HEK293 (cell line): ENCODE results near the gene COMMD2.

ENCODE experiments used
- CTCF ChIA-PET: fragments of 350-600 bp; formaldehyde crosslinking; extraction: SDS; loops from one replicate; lab custom pipeline; 2021; ENCODE audit warnings: antibody characterized with exemption; lab: Yijun Ruan, JAX
- POLR2A ChIA-PET: fragments of 300-600 bp; formaldehyde crosslinking; extraction: SDS; loops from one replicate; lab custom pipeline; 2020; ENCODE audit warnings: antibody characterized with exemption, inconsistent platforms; lab: Yijun Ruan, JAX
- H3K27ac ChIP-seq: fragments of 200-500 bp; sonication (Bioruptor generic); 2 replicates; pipeline ENCODE4 v1.5.1; 2014; ENCODE audit warnings: low read depth, low read length, control low read depth, inconsistent platforms; ENCODE audit errors: extremely low read depth
- H3K36me3 ChIP-seq, 2 experiments: fragments of 200-500 bp in 1 of 2; sonication (Bioruptor generic) in 1 of 2; 1 replicate in 1 of 2; 2 replicates in 1 of 2; pipeline ENCODE4 v1.5.1; 2014 to 2017; ENCODE audit warnings: inconsistent platforms in 2 of 2, low read length in 2 of 2; ENCODE audit not compliant: control insufficient read depth in 2 of 2, insufficient read depth in 1 of 2
- H3K4me1 ChIP-seq: fragments of 200-500 bp; sonication (Bioruptor generic); 2 replicates; pipeline ENCODE4 v1.5.1; 2014; ENCODE audit warnings: mild to moderate bottlenecking, low read length, inconsistent platforms; ENCODE audit not compliant: control insufficient read depth, insufficient read depth
- H3K4me3 ChIP-seq: 2 replicates; pipeline ENCODE4 v1.5.1; 2011; ENCODE audit warnings: low read depth, mild to moderate bottlenecking, control low read depth, low read length, moderate library complexity
- H3K9me3 ChIP-seq: fragments of 200-500 bp; sonication (Bioruptor generic); 2 replicates; pipeline ENCODE4 v1.5.1; 2014; ENCODE audit warnings: low read depth, low read length, inconsistent platforms; ENCODE audit not compliant: control insufficient read depth, insufficient read depth
- KLF10 ChIP-seq: fragments of 450-650 bp; IDR thresholded peaks from 2 replicates; pipeline ENCODE4 v1.5.1; 2018; ENCODE audit warnings: missing biosample characterization, mild to moderate bottlenecking, missing genetic modification characterization
- OVOL3 ChIP-seq: fragments of 450-650 bp; formaldehyde crosslinking; IDR thresholded peaks from 2 replicates; pipeline ENCODE4 v1.5.1; 2016; ENCODE audit warnings: missing biosample characterization, missing genetic modification characterization
- SALL2 ChIP-seq: fragments of 450-650 bp; formaldehyde crosslinking; IDR thresholded peaks from 2 replicates; pipeline ENCODE4 v1.5.0; 2017; ENCODE audit warnings: missing biosample characterization, mild to moderate bottlenecking, missing genetic modification characterization, borderline replicate concordance
- SP3 ChIP-seq: fragments of 450-650 bp; formaldehyde crosslinking; IDR thresholded peaks from 2 replicates; pipeline ENCODE4 v1.5.1; 2016; ENCODE audit warnings: missing biosample characterization, missing genetic modification characterization
- ZNF175 ChIP-seq: fragments of 450-650 bp; formaldehyde crosslinking; IDR thresholded peaks from 2 replicates; pipeline ENCODE4 v1.5.1; 2016; ENCODE audit warnings: missing biosample characterization, missing genetic modification characterization
- ZNF2 ChIP-seq: fragments of 450-650 bp; formaldehyde crosslinking; IDR thresholded peaks from 2 replicates; pipeline ENCODE4 v1.5.1; 2016; ENCODE audit warnings: missing biosample characterization, missing genetic modification characterization
- ZNF202 ChIP-seq: fragments of 450-650 bp; formaldehyde crosslinking; IDR thresholded peaks from 2 replicates; pipeline ENCODE4 v1.5.1; 2016; ENCODE audit warnings: missing biosample characterization, missing genetic modification characterization, borderline replicate concordance
- ZNF221 ChIP-seq: fragments of 450-650 bp; formaldehyde crosslinking; IDR thresholded peaks from 2 replicates; pipeline ENCODE4 v1.5.1; 2017; ENCODE audit warnings: missing biosample characterization, missing genetic modification characterization, borderline replicate concordance
- ZNF23 ChIP-seq: fragments of 450-650 bp; formaldehyde crosslinking; IDR thresholded peaks from 2 replicates; pipeline ENCODE4 v1.5.1; 2016; ENCODE audit warnings: missing biosample characterization, missing genetic modification characterization, borderline replicate concordance
- ZNF302 ChIP-seq: fragments of 450-650 bp; formaldehyde crosslinking; IDR thresholded peaks from 2 replicates; pipeline ENCODE4 v1.5.1; 2016; ENCODE audit warnings: missing biosample characterization, missing genetic modification characterization, low read depth
- ZNF341 ChIP-seq: fragments of 450-650 bp; formaldehyde crosslinking; IDR thresholded peaks from 2 replicates; pipeline ENCODE4; 2016; ENCODE audit warnings: low read depth, missing biosample characterization, missing genetic modification characterization
- ZNF366 ChIP-seq: fragments of 450-650 bp; formaldehyde crosslinking; conservative IDR thresholded peaks from 2 replicates; pipeline ENCODE4 v1.5.1; 2016; ENCODE audit warnings: missing biosample characterization, missing genetic modification characterization
- ZNF391 ChIP-seq: fragments of 450-650 bp; formaldehyde crosslinking; IDR thresholded peaks from 2 replicates; pipeline ENCODE4 v1.5.1; 2016; ENCODE audit warnings: low read depth, missing biosample characterization, missing genetic modification characterization, borderline replicate concordance
- ZNF416 ChIP-seq: fragments of 450-650 bp; formaldehyde crosslinking; IDR thresholded peaks from 2 replicates; pipeline ENCODE4 v1.5.1; 2016; ENCODE audit warnings: missing biosample characterization, missing genetic modification characterization
- ZNF501 ChIP-seq: fragments of 450-650 bp; formaldehyde crosslinking; IDR thresholded peaks from 2 replicates; pipeline ENCODE4 v1.5.1; 2016; ENCODE audit warnings: missing biosample characterization, missing genetic modification characterization
- ZNF521 ChIP-seq: fragments of 450-650 bp; formaldehyde crosslinking; IDR thresholded peaks from 2 replicates; pipeline ENCODE4 v1.5.1; 2017; ENCODE audit warnings: missing biosample characterization, mild to moderate bottlenecking, missing genetic modification characterization
- ZNF529 ChIP-seq: fragments of 450-650 bp; formaldehyde crosslinking; IDR thresholded peaks from 2 replicates; pipeline ENCODE4 v1.5.1; 2017; ENCODE audit warnings: missing genetic modification characterization, missing biosample characterization; ENCODE audit not compliant: insufficient replicate concordance
- ZNF549 ChIP-seq: fragments of 450-650 bp; IDR thresholded peaks from 2 replicates; pipeline ENCODE4 v1.5.1; 2018; ENCODE audit warnings: missing biosample characterization, missing genetic modification characterization, mild to moderate bottlenecking, inconsistent platforms, moderate library complexity
- ZNF792 ChIP-seq: fragments of 450-650 bp; formaldehyde crosslinking; IDR thresholded peaks from 2 replicates; pipeline ENCODE4 v1.5.1; 2016; ENCODE audit warnings: missing biosample characterization, missing genetic modification characterization
- ZSCAN23 ChIP-seq: fragments of 450-650 bp; formaldehyde crosslinking; IDR thresholded peaks from 2 replicates; pipeline ENCODE4 v1.5.1; 2016; ENCODE audit warnings: missing biosample characterization, missing genetic modification characterization
- TF ChIP-seq, protein P1 (sequence below): fragments of 450-650 bp; formaldehyde crosslinking; IDR thresholded peaks from 2 replicates; pipeline ENCODE4 v1.5.1; 2017; ENCODE audit warnings: missing biosample characterization, missing genetic modification characterization
- TF ChIP-seq, protein P2 (sequence below): fragments of 450-650 bp; formaldehyde crosslinking; IDR thresholded peaks from 2 replicates; pipeline ENCODE4 v1.5.1; 2016; ENCODE audit warnings: missing biosample characterization, missing genetic modification characterization
- TF ChIP-seq, protein P3 (sequence below): fragments of 450-650 bp; formaldehyde crosslinking; IDR thresholded peaks from 2 replicates; pipeline ENCODE4 v1.5.1; 2016; ENCODE audit warnings: missing biosample characterization, missing genetic modification characterization

Gene COMMD2

DNA sequence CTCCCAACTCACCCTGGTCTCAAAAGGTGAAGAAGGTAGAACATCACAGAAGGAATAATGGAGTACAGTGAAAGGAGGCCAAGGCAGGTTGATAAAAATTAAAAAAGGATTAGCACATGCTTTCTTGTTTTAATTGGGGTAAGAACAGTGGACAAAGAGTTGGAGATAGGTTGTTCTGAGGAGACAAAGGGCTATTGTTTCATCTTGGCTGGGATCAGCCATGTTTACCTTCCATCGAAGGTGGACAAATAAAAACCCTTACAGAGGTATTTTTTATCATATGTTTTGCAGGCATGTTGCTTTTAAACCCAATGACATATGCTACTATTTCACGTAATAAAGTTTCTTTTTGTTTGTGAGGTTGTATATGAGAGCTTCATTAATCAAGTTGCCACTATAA, 12.9 kb downstream of the COMMD2 start:
- H3K9me3 ChIP-seq = no peaks in the 10 kb centered on the region
- H3K36me3 ChIP-seq = peaks cover 9 to 47% of the 10 kb centered on the region in 2 experiments
- H3K27ac ChIP-seq = no peak overlapping the region
- H3K4me1 ChIP-seq = no peaks in the 10 kb centered on the region
- CTCF ChIA-PET = interaction anchor here (0.7 to 1.2 kb wide), 3 partner anchors 11 to 26 kb away, joined by 4 to 6 read pairs (median 4); no protein-coding TSS in a partner anchor
- no peak overlapping the region for H3K4me3 ChIP-seq
- POLR2A ChIA-PET = no interaction called here
- no peak for TF ChIP-seq ZNF302 (tag by site-specific recombination)
- TF ChIP-seq ZNF416 = no peak
- TF ChIP-seq, protein P1, sequence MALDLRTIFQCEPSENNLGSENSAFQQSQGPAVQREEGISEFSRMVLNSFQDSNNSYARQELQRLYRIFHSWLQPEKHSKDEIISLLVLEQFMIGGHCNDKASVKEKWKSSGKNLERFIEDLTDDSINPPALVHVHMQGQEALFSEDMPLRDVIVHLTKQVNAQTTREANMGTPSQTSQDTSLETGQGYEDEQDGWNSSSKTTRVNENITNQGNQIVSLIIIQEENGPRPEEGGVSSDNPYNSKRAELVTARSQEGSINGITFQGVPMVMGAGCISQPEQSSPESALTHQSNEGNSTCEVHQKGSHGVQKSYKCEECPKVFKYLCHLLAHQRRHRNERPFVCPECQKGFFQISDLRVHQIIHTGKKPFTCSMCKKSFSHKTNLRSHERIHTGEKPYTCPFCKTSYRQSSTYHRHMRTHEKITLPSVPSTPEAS (tag by site-specific recombination) = no peak
- TF ChIP-seq ZNF529 (tag by site-specific recombination) = no peak
- TF ChIP-seq ZNF521 (tag by site-specific recombination) = no peak
- TF ChIP-seq KLF10 (tag by site-specific recombination) = no peak
- TF ChIP-seq, protein P2, sequence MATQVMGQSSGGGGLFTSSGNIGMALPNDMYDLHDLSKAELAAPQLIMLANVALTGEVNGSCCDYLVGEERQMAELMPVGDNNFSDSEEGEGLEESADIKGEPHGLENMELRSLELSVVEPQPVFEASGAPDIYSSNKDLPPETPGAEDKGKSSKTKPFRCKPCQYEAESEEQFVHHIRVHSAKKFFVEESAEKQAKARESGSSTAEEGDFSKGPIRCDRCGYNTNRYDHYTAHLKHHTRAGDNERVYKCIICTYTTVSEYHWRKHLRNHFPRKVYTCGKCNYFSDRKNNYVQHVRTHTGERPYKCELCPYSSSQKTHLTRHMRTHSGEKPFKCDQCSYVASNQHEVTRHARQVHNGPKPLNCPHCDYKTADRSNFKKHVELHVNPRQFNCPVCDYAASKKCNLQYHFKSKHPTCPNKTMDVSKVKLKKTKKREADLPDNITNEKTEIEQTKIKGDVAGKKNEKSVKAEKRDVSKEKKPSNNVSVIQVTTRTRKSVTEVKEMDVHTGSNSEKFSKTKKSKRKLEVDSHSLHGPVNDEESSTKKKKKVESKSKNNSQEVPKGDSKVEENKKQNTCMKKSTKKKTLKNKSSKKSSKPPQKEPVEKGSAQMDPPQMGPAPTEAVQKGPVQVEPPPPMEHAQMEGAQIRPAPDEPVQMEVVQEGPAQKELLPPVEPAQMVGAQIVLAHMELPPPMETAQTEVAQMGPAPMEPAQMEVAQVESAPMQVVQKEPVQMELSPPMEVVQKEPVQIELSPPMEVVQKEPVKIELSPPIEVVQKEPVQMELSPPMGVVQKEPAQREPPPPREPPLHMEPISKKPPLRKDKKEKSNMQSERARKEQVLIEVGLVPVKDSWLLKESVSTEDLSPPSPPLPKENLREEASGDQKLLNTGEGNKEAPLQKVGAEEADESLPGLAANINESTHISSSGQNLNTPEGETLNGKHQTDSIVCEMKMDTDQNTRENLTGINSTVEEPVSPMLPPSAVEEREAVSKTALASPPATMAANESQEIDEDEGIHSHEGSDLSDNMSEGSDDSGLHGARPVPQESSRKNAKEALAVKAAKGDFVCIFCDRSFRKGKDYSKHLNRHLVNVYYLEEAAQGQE = no peak
- TF ChIP-seq ZNF23 (tag by site-specific recombination) = no peak
- no peak for TF ChIP-seq SALL2 (tag by site-specific recombination)
- TF ChIP-seq ZNF202 (tag by site-specific recombination) = no peak
- TF ChIP-seq, protein P3, sequence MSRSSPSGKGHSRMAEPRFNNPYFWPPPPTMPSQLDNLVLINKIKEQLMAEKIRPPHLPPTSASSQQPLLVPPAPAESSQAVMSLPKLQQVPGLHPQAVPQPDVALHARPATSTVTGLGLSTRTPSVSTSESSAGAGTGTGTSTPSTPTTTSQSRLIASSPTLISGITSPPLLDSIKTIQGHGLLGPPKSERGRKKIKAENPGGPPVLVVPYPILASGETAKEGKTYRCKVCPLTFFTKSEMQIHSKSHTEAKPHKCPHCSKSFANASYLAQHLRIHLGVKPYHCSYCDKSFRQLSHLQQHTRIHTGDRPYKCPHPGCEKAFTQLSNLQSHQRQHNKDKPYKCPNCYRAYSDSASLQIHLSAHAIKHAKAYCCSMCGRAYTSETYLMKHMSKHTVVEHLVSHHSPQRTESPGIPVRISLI (tag by site-specific recombination) = no peak
- TF ChIP-seq OVOL3 (tag by site-specific recombination) = no peak
- no peak for TF ChIP-seq ZNF2 (tag by site-specific recombination)
- no peak for TF ChIP-seq ZNF175 (tag by site-specific recombination)
- TF ChIP-seq ZNF501 = no peak
- no peak for TF ChIP-seq ZNF549 (tag by site-specific recombination)
- TF ChIP-seq SP3 (tag by site-specific recombination) = no peak

DNA sequence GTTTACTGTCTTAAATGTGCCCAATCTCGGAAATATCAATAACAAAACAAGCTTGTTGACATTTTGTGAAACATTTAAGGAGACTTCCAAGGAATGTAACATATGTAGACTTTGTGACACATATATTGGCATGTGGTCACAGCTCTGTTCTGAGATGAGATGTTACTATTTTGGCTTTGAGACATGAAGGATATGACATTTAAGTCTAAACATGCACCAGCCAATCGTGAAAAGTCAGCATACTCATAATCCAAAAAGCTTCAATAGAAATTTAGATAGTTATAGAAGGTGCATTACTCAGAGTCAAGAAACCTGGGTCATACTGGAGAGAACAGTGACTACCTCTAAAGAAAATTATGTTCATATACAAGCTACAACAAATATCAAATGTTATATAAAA, 13.4 kb downstream of the COMMD2 start:
- ChIA-PET CTCF (interaction anchor here (0.7 to 1.2 kb wide), 3 partner anchors 10 to 27 kb away, joined by 4 to 6 read pairs (median 4); no protein-coding TSS in a partner anchor), POLR2A (no interaction called here)
- Histone ChIP-seq H3K36me3 (peaks cover 9 to 42% of the 10 kb centered on the region in 2 experiments), H3K9me3 (no peaks in the 10 kb centered on the region), H3K4me1 (no peaks in the 10 kb centered on the region), H3K4me3 (no peak overlapping the region), H3K27ac (no peak overlapping the region)
- no peak for TF ChIP-seq ZSCAN23

DNA sequence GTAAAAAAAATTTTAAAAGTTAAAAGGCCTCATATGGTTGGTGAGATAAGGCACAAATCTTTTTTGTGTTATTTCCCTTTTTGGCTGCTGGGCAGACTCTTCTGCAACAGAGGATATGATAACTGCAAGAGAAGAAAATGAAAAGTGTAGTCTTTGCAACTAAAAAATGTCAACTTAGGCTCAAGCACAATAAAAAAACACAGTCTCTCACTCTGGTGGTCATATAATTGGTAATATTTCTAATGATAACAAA, 15.4 kb downstream of the COMMD2 start:
- ChIA-PET CTCF (interaction anchor here (2.0 kb wide), 1 partner anchor 19 kb away, joined by 7 read pairs; no protein-coding TSS in a partner anchor), POLR2A (no interaction called here)
- H3K9me3 ChIP-seq = no peaks in the 10 kb centered on the region
- no peaks in the 10 kb centered on the region for H3K4me1 ChIP-seq
- no peak overlapping the region for H3K4me3 ChIP-seq
- TF ChIP-seq ZNF221 (tag by site-specific recombination) (no peak), ZNF792 (tag by site-specific recombination) (no peak), ZNF341 (no peak), ZNF2 (tag by site-specific recombination) (no peak), ZNF366 (tag by site-specific recombination) (no peak), ZNF391 (no peak)
- peaks cover 9 to 32% of the 10 kb centered on the region in 2 experiments for H3K36me3 ChIP-seq
- H3K27ac ChIP-seq = no peak overlapping the region
